Neural progenitor cell (in vitro differentiated cells): ENCODE measurements around the gene TMEM98. TPM values are rescaled to one million over a fixed set of nuclear protein-coding genes. Genes with fewer than 3 reads are reported as not detected.

Experiments
- DNase-seq: peaks from one replicate; pipeline ENCODE4 v3.0.0-alpha.2; 2016; ENCODE audit warnings: low spot score
- H2AFZ ChIP-seq: fragments of 200-600 bp; sonication (generic); replicated peaks from 2 replicates; pipeline ENCODE4 v1.6.1; 2016; ENCODE audit warnings: antibody characterized with exemption
- H3F3A ChIP-seq: fragments of 200-600 bp; sonication (generic); 2 replicates; pipeline ENCODE4 v1.6.1; 2016; ENCODE audit warnings: antibody characterized with exemption, low read depth
- H3K27ac ChIP-seq: fragments of 200-600 bp; sonication (generic); 2 replicates; pipeline ENCODE4 v1.5.1; 2016; ENCODE audit warnings: mild to moderate bottlenecking
- H3K27me3 ChIP-seq: fragments of 200-600 bp; sonication (generic); 2 replicates; pipeline ENCODE4 v1.6.1; 2016; ENCODE audit warnings: mild to moderate bottlenecking, moderate library complexity
- H3K36me3 ChIP-seq: fragments of 200-600 bp; sonication (generic); 2 replicates; pipeline ENCODE4 v1.5.1; 2016
- H3K4me1 ChIP-seq: fragments of 200-600 bp; sonication (generic); 2 replicates; pipeline ENCODE4 v1.6.1; 2016; ENCODE audit warnings: mixed run types
- H3K4me2 ChIP-seq: fragments of 200-600 bp; sonication (generic); 2 replicates; pipeline ENCODE4 v1.6.1; 2016
- H3K4me3 ChIP-seq: fragments of 200-600 bp; sonication (generic); 2 replicates; pipeline ENCODE4 v1.5.1; 2016
- H3K79me2 ChIP-seq: fragments of 200-600 bp; sonication (generic); 2 replicates; pipeline ENCODE4 v1.6.1; 2016; ENCODE audit warnings: low read depth
- H3K9ac ChIP-seq: fragments of 200-600 bp; sonication (generic); 2 replicates; pipeline ENCODE4 v1.6.1; 2016
- H3K9me3 ChIP-seq: fragments of 200-600 bp; sonication (generic); 2 replicates; pipeline ENCODE4 v1.5.1; 2016; ENCODE audit warnings: low read depth
- H4K20me1 ChIP-seq: fragments of 200-600 bp; sonication (generic); 2 replicates; pipeline ENCODE4 v1.6.1; 2016; ENCODE audit warnings: low read depth
- H3K27ac Mint-ChIP-seq: 3 replicates; pipeline ENCODE4 v1.8.0; 2021; ENCODE audit warnings: mixed read lengths
- H3K27me3 Mint-ChIP-seq: 2 replicates; pipeline ENCODE4 v1.8.0; 2022; ENCODE audit warnings: low read depth, mild to moderate bottlenecking, inconsistent platforms, moderate library complexity, mixed read lengths; ENCODE audit not compliant: insufficient read depth
- H3K36me3 Mint-ChIP-seq: 3 replicates; pipeline ENCODE4 v1.8.0; 2021; ENCODE audit warnings: mixed read lengths
- H3K4me1 Mint-ChIP-seq: 3 replicates; pipeline ENCODE4 v1.8.0; 2021; ENCODE audit warnings: mixed read lengths
- H3K4me3 Mint-ChIP-seq: 3 replicates; pipeline ENCODE4 v1.8.0; 2021; ENCODE audit warnings: mild to moderate bottlenecking, moderate library complexity, mixed read lengths
- H3K9me3 Mint-ChIP-seq: 3 replicates; pipeline ENCODE4 v1.8.0; 2020; ENCODE audit warnings: mixed read lengths
- EZH2 ChIP-seq: fragments of 200-600 bp; sonication (generic); IDR thresholded peaks from 2 replicates; pipeline ENCODE4 v1.6.1; 2017; ENCODE audit warnings: antibody characterized with exemption, mild to moderate bottlenecking, moderate library complexity
- EZH2phosphoT487 ChIP-seq: fragments of 200-600 bp; sonication (generic); IDR thresholded peaks from 2 replicates; pipeline ENCODE4 v1.6.1; 2017; ENCODE audit warnings: antibody characterized with exemption
- total RNA-seq: library from RNA; depleted of rRNA; stranded (reverse); fragments of >200 nt; gene quantifications from 2 replicates; pipeline ENCODE4 v1.2.3, GENCODE V29; 2015; ENCODE audit warnings: low replicate concordance
- TF ChIP-seq, protein P1 (sequence below): fragments of 200-600 bp; sonication (generic); IDR thresholded peaks from 2 replicates; pipeline ENCODE4 v1.5.1; 2017; ENCODE audit warnings: antibody characterized with exemption, mild to moderate bottlenecking

Gene TMEM98
- total RNA-seq, 1 donor from 2014 or later, result 117 TPM

DNA sequence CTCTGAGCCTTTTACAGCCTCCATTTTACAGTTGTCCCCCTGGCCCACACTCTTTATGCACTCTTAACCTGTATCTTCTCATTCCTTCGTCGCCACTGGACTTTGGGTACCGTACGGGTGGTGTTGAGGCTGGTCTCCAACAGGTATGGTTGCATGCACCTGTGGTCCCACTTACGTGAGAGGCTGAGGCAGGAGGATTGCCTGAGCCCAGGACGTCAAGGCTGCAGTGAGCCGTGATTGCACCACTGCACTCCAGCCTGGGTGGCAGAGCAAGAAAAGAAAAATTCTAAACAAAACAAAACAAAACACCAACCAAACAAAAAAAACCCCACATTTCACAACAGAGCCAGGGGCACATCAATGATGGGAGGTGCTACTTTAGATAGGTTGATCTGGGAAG lies 14.4 kb upstream of the TMEM98 start:
- H3K9ac ChIP-seq, result no peak overlapping the region
- TF ChIP-seq, protein P1, sequence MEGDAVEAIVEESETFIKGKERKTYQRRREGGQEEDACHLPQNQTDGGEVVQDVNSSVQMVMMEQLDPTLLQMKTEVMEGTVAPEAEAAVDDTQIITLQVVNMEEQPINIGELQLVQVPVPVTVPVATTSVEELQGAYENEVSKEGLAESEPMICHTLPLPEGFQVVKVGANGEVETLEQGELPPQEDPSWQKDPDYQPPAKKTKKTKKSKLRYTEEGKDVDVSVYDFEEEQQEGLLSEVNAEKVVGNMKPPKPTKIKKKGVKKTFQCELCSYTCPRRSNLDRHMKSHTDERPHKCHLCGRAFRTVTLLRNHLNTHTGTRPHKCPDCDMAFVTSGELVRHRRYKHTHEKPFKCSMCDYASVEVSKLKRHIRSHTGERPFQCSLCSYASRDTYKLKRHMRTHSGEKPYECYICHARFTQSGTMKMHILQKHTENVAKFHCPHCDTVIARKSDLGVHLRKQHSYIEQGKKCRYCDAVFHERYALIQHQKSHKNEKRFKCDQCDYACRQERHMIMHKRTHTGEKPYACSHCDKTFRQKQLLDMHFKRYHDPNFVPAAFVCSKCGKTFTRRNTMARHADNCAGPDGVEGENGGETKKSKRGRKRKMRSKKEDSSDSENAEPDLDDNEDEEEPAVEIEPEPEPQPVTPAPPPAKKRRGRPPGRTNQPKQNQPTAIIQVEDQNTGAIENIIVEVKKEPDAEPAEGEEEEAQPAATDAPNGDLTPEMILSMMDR, result no peak
- TF ChIP-seq EZH2phosphoT487, result no peak
- TF ChIP-seq EZH2, result no peak
- no peaks in the 10 kb centered on the region for H3K9me3 ChIP-seq
- Mint-ChIP-seq H3K4me1 (peaks cover 15% of the 10 kb centered on the region), H3K9me3 (no peaks in the 10 kb centered on the region), H3K4me3 (no peak overlapping the region), H3K27me3 (peaks cover 2% of the 10 kb centered on the region), H3K27ac (no peak overlapping the region), H3K36me3 (no peaks in the 10 kb centered on the region)
- H3K27ac ChIP-seq, result no peak overlapping the region
- H4K20me1 ChIP-seq, result no peaks in the 10 kb centered on the region
- DNase-seq, result no peak
- no peak overlapping the region for H3K4me3 ChIP-seq
- H3K36me3 ChIP-seq, result no peaks in the 10 kb centered on the region
- no peak overlapping the region for H3K4me2 ChIP-seq
- no peaks in the 10 kb centered on the region for H3F3A ChIP-seq
- no peaks in the 10 kb centered on the region for H3K27me3 ChIP-seq
- no peaks in the 10 kb centered on the region for H3K79me2 ChIP-seq
- H3K4me1 ChIP-seq, result peaks cover 8% of the 10 kb centered on the region
- no peak overlapping the region for H2AFZ ChIP-seq

DNA sequence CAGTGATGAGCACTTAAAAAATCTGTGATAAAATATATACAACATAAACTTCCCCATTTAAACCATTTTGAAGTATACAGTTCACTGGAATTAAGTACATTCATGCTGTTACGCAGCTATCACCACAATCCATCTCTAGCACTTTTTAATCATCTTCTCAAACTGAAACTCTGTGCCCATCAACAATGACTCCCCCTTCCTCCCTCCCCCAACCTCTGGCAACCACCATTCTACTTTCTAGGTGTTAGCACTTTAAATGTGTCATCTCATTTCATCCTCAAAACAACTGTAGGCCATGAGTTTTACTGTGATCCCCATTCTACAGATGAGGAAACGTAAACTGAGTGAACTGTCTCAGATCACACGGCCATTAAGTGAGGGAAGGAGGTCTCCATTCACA lies 13.8 kb upstream of the TMEM98 start:
- H3K4me1 ChIP-seq, result peaks cover 8% of the 10 kb centered on the region
- no peak for TF ChIP-seq EZH2phosphoT487
- TF ChIP-seq EZH2, result no peak
- TF ChIP-seq, protein P1, result no peak
- Mint-ChIP-seq H3K36me3 (no peaks in the 10 kb centered on the region), H3K4me3 (no peak overlapping the region), H3K9me3 (no peaks in the 10 kb centered on the region), H3K4me1 (peaks cover 15% of the 10 kb centered on the region), H3K27me3 (peaks cover 2% of the 10 kb centered on the region), H3K27ac (no peak overlapping the region)
- no peaks in the 10 kb centered on the region for H4K20me1 ChIP-seq
- H2AFZ ChIP-seq, result no peak overlapping the region
- H3F3A ChIP-seq, result no peaks in the 10 kb centered on the region
- no peak overlapping the region for H3K4me3 ChIP-seq
- H3K36me3 ChIP-seq, result no peaks in the 10 kb centered on the region
- no peaks in the 10 kb centered on the region for H3K79me2 ChIP-seq
- H3K27me3 ChIP-seq, result no peaks in the 10 kb centered on the region
- no peak overlapping the region for H3K9ac ChIP-seq
- no peak overlapping the region for H3K27ac ChIP-seq
- no peaks in the 10 kb centered on the region for H3K9me3 ChIP-seq
- no peak overlapping the region for H3K4me2 ChIP-seq
- no peak for DNase-seq

DNA sequence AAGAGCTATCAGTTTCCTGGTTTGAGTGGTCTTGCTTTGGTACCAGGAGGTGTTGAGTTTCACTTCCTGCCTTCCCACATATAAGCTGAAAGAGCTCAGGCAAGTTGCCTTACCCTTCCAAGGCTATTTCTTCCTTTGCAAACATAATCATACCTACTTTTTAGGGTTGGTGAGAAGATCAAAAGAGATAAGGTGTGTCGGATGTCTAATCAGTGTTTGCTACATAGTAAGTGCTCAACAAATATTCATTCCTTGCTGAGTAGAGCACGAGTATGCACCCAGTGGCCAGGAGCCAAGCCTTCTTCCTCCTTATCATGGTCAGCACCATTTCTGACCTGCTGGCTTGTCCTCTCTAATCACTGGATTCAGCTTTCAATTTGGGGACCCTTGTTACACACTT lies 12.7 kb upstream of the TMEM98 start:
- Histone ChIP-seq H3K4me3 (no peak overlapping the region), H3K36me3 (no peaks in the 10 kb centered on the region), H4K20me1 (no peaks in the 10 kb centered on the region), H3K27ac (no peak overlapping the region), H3K4me2 (no peak overlapping the region), H2AFZ (no peak overlapping the region), H3K79me2 (no peaks in the 10 kb centered on the region), H3F3A (no peaks in the 10 kb centered on the region), H3K4me1 (peaks cover 8% of the 10 kb centered on the region), H3K27me3 (no peaks in the 10 kb centered on the region), H3K9me3 (no peaks in the 10 kb centered on the region), H3K9ac (no peak overlapping the region)
- TF ChIP-seq EZH2 (no peak), EZH2phosphoT487 (no peak)
- TF ChIP-seq, protein P1, result no peak
- Mint-ChIP-seq H3K27ac (no peak overlapping the region), H3K4me1 (peaks cover 11% of the 10 kb centered on the region), H3K4me3 (no peak overlapping the region), H3K9me3 (peaks cover under 1% of the 10 kb centered on the region), H3K36me3 (no peaks in the 10 kb centered on the region), H3K27me3 (peaks cover 2% of the 10 kb centered on the region)
- no peak for DNase-seq
